Measurements from ENCODE around the gene WIZ.

Gene WIZ

DNA sequence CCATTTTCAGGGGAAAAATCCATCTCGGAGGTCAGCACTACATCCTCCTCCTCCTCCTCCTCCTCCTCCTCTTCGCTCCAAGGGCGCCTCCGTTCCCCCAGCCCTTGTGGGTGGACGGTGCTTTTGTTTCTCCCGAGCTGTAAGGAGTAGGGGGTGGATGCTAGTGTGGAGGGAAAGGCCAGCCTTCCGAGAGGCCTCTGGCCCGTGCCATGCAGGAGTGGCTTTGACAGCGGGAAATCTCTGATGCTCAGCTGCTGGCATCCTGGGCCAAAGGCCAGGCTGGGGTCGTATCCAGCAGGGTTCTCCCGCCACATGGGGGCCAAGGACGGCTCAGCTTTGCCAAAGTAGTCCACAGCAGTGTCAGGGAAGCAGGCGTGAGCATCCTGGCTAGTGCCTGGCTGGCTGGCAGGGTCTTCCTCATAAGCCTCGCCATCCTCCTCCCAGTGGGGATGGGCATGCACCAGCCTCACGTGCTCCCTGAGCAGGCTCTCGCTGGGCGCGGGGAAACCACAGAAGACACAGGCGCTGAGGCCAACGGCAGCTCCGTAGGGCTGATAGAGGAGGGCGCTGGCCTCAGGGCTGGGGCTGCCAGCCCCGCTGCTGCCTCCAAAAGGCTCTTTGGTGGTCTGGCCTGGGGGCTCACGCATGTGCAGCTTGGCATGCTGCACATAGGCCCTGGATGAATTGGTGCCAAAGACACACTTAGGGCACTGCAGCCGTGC lies 10.5 kb downstream of the WIZ start:
- H3K36me3 ChIP-seq: no peaks in the 10 kb centered on the region
- H3K9me3 ChIP-seq (ENCODE audit: severe bottlenecking): no peaks in the 10 kb centered on the region
- H3K27ac ChIP-seq: no peak overlapping the region
- TF ChIP-seq, protein P1, sequence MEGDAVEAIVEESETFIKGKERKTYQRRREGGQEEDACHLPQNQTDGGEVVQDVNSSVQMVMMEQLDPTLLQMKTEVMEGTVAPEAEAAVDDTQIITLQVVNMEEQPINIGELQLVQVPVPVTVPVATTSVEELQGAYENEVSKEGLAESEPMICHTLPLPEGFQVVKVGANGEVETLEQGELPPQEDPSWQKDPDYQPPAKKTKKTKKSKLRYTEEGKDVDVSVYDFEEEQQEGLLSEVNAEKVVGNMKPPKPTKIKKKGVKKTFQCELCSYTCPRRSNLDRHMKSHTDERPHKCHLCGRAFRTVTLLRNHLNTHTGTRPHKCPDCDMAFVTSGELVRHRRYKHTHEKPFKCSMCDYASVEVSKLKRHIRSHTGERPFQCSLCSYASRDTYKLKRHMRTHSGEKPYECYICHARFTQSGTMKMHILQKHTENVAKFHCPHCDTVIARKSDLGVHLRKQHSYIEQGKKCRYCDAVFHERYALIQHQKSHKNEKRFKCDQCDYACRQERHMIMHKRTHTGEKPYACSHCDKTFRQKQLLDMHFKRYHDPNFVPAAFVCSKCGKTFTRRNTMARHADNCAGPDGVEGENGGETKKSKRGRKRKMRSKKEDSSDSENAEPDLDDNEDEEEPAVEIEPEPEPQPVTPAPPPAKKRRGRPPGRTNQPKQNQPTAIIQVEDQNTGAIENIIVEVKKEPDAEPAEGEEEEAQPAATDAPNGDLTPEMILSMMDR (IDR thresholded peaks at IDR 0.05; ENCODE audit: low read depth, low read length): no peak
- DNase-seq: no peak
- no peak overlapping the region for H3K4me3 ChIP-seq (ENCODE audit: low read depth, low read length)
- no peaks in the 10 kb centered on the region for H3K27me3 ChIP-seq (ENCODE audit: insufficient read depth, low read depth, severe bottlenecking)

DNA sequence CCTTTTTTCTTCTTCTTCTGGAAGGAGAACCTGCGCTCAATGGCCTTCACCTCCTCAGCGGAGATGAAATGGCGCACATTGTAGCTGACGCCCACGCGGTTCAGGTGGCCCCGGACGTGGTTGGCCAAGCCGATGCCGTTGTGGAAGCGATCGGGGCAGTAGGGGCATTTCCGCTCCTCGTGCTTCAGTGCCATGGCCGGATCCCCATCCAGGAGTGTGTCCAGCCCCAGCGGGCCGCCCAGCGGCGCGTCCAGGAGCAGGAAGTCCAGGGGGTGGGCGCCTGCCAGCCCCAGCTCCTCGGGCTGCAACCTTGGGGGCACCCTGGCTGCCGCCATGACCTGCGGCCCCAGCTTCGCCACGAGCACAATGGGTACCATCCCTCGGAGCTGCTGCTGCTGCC lies 11.2 kb downstream of the WIZ start:
- TF ChIP-seq, protein P1 (IDR thresholded peaks at IDR 0.05; ENCODE audit: low read depth, low read length): no peak

DNA sequence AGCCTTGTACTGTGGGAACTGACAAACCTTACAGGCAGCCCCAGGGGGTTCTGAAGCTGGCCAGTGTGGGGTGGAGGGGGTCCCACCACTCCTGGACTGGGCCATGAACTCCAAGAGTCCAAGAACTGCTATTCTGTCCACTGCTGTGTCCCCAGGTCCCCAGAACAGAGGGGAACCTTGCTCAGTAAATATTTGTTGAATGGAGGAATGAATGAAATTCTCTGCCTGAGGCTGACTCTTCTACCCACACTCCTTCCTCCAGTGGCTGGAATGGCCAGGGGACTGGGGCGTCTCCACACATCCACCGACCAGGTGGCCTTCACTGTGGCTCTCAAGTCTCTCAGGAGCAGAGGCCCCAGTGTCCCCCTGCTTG lies 11.6 kb downstream of the WIZ start:
- Histone ChIP-seq H3K27ac (no peak overlapping the region), H3K4me3 (ENCODE audit: low read depth, low read length) (no peak overlapping the region), H3K9me3 (ENCODE audit: severe bottlenecking) (no peaks in the 10 kb centered on the region), H3K27me3 (ENCODE audit: insufficient read depth, low read depth, severe bottlenecking) (no peaks in the 10 kb centered on the region), H3K36me3 (no peaks in the 10 kb centered on the region)
- TF ChIP-seq, protein P1 (IDR thresholded peaks at IDR 0.05; ENCODE audit: low read depth, low read length): no peak
- no peak for DNase-seq

More for the DNA sequence above, 11.2 kb downstream of the WIZ start:
- Histone ChIP-seq H3K27ac (no peak overlapping the region), H3K9me3 (ENCODE audit: severe bottlenecking) (no peaks in the 10 kb centered on the region), H3K4me3 (ENCODE audit: low read depth, low read length) (no peak overlapping the region), H3K36me3 (no peaks in the 10 kb centered on the region), H3K27me3 (ENCODE audit: insufficient read depth, low read depth, severe bottlenecking) (no peaks in the 10 kb centered on the region)
- no peak for DNase-seq

DNA sequence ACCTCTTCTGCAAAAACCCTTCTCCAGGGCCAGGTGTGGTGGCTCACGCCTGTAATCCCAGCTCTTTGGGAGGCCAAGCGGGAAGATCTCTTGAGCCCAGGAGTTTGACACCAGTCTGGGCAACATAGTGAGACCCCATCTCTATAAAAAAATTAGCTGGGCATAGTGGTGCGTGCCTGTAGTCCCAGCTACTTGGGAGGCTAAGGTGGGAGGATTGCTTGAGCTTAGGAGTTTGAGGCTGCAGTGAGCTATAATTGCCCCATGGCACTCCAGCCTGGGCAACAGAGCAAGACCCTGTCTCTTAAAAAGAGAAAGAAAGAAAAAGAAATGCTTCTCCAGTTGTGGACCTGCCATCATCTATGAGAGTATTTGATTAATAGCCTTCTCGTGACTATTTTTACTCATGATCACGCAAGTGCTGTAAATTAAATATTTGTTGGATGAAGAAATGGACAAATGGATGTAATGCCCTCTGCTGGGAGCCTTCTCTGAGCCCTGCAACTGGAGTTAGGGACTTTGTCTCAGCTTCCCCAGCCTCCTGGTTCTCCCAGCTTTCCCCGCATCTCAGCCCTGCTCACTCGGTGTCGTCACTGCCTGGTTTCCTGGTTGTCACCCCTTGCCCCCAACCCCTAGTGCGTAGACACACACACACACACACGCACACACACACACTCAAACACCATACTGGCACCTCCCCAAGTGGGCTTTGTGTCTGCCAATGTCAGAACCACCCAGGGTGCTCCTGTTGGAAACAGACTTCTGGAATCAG lies 12.2 kb downstream of the WIZ start:
- no peaks in the 10 kb centered on the region for H3K27me3 ChIP-seq (ENCODE audit: insufficient read depth, low read depth, severe bottlenecking)
- no peaks in the 10 kb centered on the region for H3K36me3 ChIP-seq
- TF ChIP-seq, protein P1 (IDR thresholded peaks at IDR 0.05; ENCODE audit: low read depth, low read length): no peak
- H3K27ac ChIP-seq: no peak overlapping the region
- DNase-seq: no peak
- no peak overlapping the region for H3K4me3 ChIP-seq (ENCODE audit: low read depth, low read length)
- H3K9me3 ChIP-seq (ENCODE audit: severe bottlenecking): no peaks in the 10 kb centered on the region

DNA sequence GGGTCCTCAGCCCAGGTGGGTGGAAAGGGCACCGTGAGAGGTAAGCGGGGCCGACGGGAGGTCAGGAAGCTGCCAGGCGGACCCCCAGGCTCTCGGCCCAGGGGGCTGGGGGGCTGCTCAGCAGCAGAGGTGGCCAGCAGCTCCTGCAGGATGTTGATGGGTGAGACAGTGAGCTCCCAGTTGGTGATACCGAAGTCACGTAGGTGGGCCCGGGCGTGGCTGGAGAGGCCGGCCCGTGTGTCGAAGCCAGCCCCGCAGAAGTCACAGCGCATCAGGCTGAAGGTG lies 13.0 kb downstream of the WIZ start:
- Histone ChIP-seq H3K4me3 (ENCODE audit: low read depth, low read length) (no peak overlapping the region), H3K27me3 (ENCODE audit: insufficient read depth, low read depth, severe bottlenecking) (no peaks in the 10 kb centered on the region), H3K36me3 (no peaks in the 10 kb centered on the region), H3K9me3 (ENCODE audit: severe bottlenecking) (no peaks in the 10 kb centered on the region), H3K27ac (no peak overlapping the region)
- DNase-seq: no peak
- TF ChIP-seq, protein P1 (IDR thresholded peaks at IDR 0.05; ENCODE audit: low read depth, low read length): no peak

Measured in WERI-Rb-1 (cell line).